ENCODE data around the gene NXPE3. TPM values are rescaled to one million over a fixed set of nuclear protein-coding genes. Genes with fewer than 3 reads are reported as not detected.

Gene NXPE3
- total RNA-seq, 1 donor: 22.0 TPM

GRCh38 chr3:101828691-101829436 is 49.9 kb downstream of the NXPE3 start:
- TF ChIP-seq CTCF (IDR thresholded peaks at IDR 0.05; ENCODE audit: insufficient read depth, low read depth, low read length): no peak
- DNase-seq (ENCODE audit: low read depth): peak; percentile 82
- H3K4me3 ChIP-seq (ENCODE audit: low read depth, low read length): peak overlapping the region; percentile 64

- no peak for TF ChIP-seq CTCF (IDR thresholded peaks at IDR 0.05; ENCODE audit: insufficient read depth, low read depth, low read length)
- H3K4me3 ChIP-seq (ENCODE audit: low read depth, low read length): no peak overlapping the region
- no peak for DNase-seq (ENCODE audit: low read depth)
Measured at GRCh38 chr3:101829437-101829830, 50.4 kb downstream of the NXPE3 start.

GRCh38 chr3:101829874-101830273 is 50.9 kb downstream of the NXPE3 start:
- no peak for DNase-seq (ENCODE audit: low read depth)
- no peak for TF ChIP-seq CTCF (IDR thresholded peaks at IDR 0.05; ENCODE audit: insufficient read depth, low read depth, low read length)
- H3K4me3 ChIP-seq (ENCODE audit: low read depth, low read length): no peak overlapping the region

- no peak for DNase-seq (ENCODE audit: low read depth)
- TF ChIP-seq CTCF (IDR thresholded peaks at IDR 0.05; ENCODE audit: insufficient read depth, low read depth, low read length): no peak
- no peak overlapping the region for H3K4me3 ChIP-seq (ENCODE audit: low read depth, low read length)
Measured at GRCh38 chr3:101833446-101833974, 54.5 kb downstream of the NXPE3 start.

- TF ChIP-seq CTCF (IDR thresholded peaks at IDR 0.05; ENCODE audit: insufficient read depth, low read depth, low read length): no peak
- no peak overlapping the region for H3K4me3 ChIP-seq (ENCODE audit: low read depth, low read length)
- DNase-seq (ENCODE audit: low read depth): no peak
Measured at GRCh38 chr3:101835676-101836075, 56.7 kb downstream of the NXPE3 start.

GRCh38 chr3:101836160-101836559 is 57.1 kb downstream of the NXPE3 start:
- TF ChIP-seq CTCF (IDR thresholded peaks at IDR 0.05; ENCODE audit: insufficient read depth, low read depth, low read length): no peak
- DNase-seq (ENCODE audit: low read depth): no peak
- H3K4me3 ChIP-seq (ENCODE audit: low read depth, low read length): no peak overlapping the region

Data from fibroblast of villous mesenchyme (primary cell).